Mucosa of rectum (tissue), 2 donors: ENCODE results near the gene AGO3.
"Not testable (repeated sequence)": the region's sequence is repeated elsewhere in the genome, so short reads cannot be mapped to it uniquely, and the experiment has no call there.

Experiments
- H3K27ac ChIP-seq, 2 donors: one replicate each; pipeline ENCODE4 v1.7.0; 2013; ENCODE audit warnings: inconsistent platforms in 2 of 2, low read depth in 2 of 2, low read length in 2 of 2
- H3K27me3 ChIP-seq, 2 donors: one replicate each; pipeline ENCODE4 v1.7.0; 2013; ENCODE audit warnings: low read length in 2 of 2; ENCODE audit not compliant: control insufficient read depth in 2 of 2, insufficient read depth in 2 of 2
- H3K36me3 ChIP-seq, 2 donors: one replicate each; pipeline ENCODE4 v1.7.0; 2013; ENCODE audit warnings: low read length in 2 of 2; ENCODE audit not compliant: control insufficient read depth in 2 of 2, insufficient read depth in 2 of 2
- H3K4me1 ChIP-seq, 2 donors: one replicate each; pipeline ENCODE4 v1.7.0; 2013; ENCODE audit warnings: low read length in 2 of 2, mild to moderate bottlenecking in 1 of 2; ENCODE audit not compliant: control insufficient read depth in 2 of 2, insufficient read depth in 2 of 2
- H3K4me3 ChIP-seq, 2 donors: one replicate each; pipeline ENCODE4 v1.7.0; 2013; ENCODE audit warnings: low read length in 2 of 2
- H3K9ac ChIP-seq, 2 donors: one replicate each; pipeline ENCODE4 v1.7.0; 2013; ENCODE audit warnings: low read length in 2 of 2, low read depth in 1 of 2, mild to moderate bottlenecking in 1 of 2
- H3K9me3 ChIP-seq, 2 donors: one replicate each; pipeline ENCODE4 v1.7.0; 2013; ENCODE audit warnings: low read length in 2 of 2; ENCODE audit not compliant: control insufficient read depth in 2 of 2
- donor health status: healthy.
- donor health status: Normal muscosa, but diverticular disease.

AGO3 gene

DNA sequence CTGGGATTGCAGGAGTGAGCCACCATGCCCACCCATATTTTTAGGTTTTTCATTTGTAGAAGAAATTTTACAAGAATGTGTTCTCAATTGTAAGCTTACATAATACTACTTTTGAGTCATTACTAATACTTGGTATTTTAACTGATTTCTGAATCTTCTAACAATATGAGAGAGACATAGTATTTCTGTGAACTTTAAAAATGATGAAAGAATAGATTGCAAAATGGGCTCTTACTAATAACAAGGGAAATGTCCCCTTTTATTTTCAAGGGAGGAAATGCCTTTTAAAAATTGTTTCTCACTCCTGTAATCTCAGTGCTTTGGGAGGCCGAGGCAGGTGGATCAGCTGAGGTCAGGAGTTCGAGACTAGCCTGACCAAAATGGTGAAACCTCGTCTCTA is 5.9 kb downstream of the AGO3 start:
- Histone ChIP-seq H3K4me3 (no peak overlapping the region), H3K27ac (no peak overlapping the region), H3K27me3 (no peaks in the 10 kb centered on the region), H3K9me3 (no peaks in the 10 kb centered on the region), H3K9ac (no peak overlapping the region), H3K4me1 (peaks cover 3 to 4% of the 10 kb centered on the region in 2 donors), H3K36me3 (no peaks in the 10 kb centered on the region)

DNA sequence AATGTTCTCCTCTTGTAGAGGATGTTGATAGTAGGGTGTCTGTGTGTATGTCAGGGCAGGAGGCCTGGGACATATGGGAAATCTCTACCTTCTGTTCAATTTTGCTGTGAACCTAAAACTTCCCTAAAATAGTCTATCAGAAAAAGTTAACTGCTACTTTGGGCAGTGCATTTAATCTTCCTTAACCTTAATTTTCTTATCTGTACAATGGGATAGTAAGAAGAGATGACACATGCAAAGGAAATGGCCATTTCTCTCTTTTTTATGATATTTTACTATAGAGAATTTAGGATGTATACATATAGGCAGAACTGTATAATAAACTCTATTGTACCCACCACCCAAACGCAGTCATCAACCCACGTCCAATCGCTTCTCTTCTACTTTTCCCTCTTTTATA is 8.6 kb downstream of the AGO3 start:
- Histone ChIP-seq H3K36me3 (no peaks in the 10 kb centered on the region), H3K27me3 (no peaks in the 10 kb centered on the region), H3K4me3 (no peak overlapping the region), H3K4me1 (no peaks in the 10 kb centered on the region), H3K9me3 (no peaks in the 10 kb centered on the region), H3K9ac (no peak overlapping the region), H3K27ac (no peak overlapping the region)

DNA sequence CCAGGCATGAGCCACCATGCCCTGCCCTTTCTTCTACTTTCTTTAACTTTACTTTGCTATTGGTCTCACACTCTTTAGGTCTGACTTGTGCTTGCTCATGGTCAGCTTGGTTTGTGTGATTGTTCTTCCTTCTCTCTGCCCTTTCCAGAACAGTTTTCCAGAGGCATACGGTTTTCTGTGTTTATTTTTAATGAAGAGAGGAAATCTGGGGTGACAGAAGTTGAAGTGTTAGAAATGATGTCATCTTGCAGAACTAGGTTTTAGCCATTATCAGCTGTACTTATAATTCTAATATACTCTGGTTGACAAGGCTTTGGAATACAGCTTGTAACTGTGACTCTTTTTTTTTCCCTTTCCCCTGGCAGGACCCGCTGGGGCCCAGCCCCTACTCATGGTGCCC is 14.4 kb downstream of the AGO3 start:
- H3K36me3 ChIP-seq: peaks cover 0 to 3% of the 10 kb centered on the region in 2 donors
- H3K27ac ChIP-seq: no peak overlapping the region

DNA sequence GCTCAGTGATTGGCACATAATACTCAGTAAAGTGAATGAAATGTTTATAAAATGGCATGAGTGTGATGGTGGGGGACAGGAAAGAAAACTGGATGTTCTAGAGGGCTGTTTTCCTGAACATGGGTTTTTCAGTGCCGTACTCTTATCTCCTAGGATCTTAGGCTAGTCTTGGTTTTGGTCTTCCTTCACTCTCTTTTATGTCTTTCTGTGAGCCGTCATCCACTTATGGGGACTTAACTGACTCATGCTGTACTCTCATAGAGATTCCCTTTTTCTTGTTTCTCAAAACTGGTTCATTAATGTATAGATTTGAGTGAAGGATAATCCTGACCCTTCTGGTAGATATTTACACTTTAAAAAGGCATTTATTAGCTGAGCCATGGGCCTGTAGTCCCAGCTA is 16.6 kb downstream of the AGO3 start:
- peaks cover 0 to 3% of the 10 kb centered on the region in 2 donors for H3K36me3 ChIP-seq

More for the DNA sequence above, 14.4 kb downstream of the AGO3 start:
- Histone ChIP-seq H3K4me1 (no peaks in the 10 kb centered on the region), H3K27me3 (no peaks in the 10 kb centered on the region), H3K9me3 (no peaks in the 10 kb centered on the region), H3K4me3 (no peak overlapping the region), H3K9ac (no peak overlapping the region)

DNA sequence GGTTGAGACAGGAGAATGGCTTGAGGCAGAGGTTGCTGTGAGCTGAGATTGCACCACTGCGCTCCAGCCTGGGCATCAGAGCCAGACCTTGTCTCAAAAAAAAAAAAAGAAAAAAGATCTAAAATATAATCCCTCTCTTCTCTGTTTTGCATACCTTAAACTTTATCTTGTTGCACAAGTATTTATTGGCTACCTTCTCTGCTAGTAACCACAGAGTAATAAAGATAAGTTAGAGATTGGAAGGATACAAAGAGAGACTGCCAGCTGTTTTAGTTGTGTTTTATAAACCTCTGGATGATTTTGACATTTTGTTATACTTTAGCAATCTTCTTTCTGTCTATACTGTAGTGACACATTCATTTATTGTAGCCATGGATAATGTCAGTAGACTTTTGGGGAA is 27.7 kb downstream of the AGO3 start:
- H3K4me3 ChIP-seq: no peak overlapping the region
- H3K27ac ChIP-seq: no peak overlapping the region
- no peaks in the 10 kb centered on the region for H3K4me1 ChIP-seq
- no peaks in the 10 kb centered on the region for H3K36me3 ChIP-seq
- H3K27me3 ChIP-seq: no peaks in the 10 kb centered on the region
- H3K9me3 ChIP-seq: no peaks in the 10 kb centered on the region
- no peak overlapping the region for H3K9ac ChIP-seq

More for the DNA sequence above, 16.6 kb downstream of the AGO3 start:
- H3K4me3 ChIP-seq: no peak overlapping the region
- H3K9me3 ChIP-seq: no peaks in the 10 kb centered on the region
- no peak overlapping the region for H3K27ac ChIP-seq
- no peak overlapping the region for H3K9ac ChIP-seq
- no peaks in the 10 kb centered on the region for H3K4me1 ChIP-seq
- H3K27me3 ChIP-seq: no peaks in the 10 kb centered on the region

DNA sequence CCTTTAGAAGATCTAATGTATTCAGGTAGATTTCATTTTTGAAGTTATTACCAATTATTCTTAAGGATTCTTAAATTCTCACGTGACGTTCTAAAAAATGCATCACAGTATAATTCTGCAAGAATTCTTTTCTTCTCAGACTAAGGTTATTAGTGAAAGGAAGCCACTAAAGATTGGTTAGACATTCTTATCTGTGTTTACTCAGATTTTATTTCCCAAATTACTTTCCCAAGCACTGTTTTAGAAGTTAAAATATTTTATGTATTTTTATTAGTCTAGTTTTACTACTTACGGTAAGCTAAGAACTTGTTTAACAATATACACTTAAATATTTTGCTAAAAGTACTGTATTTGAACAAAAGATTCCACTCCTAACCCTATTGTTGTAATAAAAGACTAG is 28.4 kb downstream of the AGO3 start:
- H3K36me3 ChIP-seq: no peaks in the 10 kb centered on the region

DNA sequence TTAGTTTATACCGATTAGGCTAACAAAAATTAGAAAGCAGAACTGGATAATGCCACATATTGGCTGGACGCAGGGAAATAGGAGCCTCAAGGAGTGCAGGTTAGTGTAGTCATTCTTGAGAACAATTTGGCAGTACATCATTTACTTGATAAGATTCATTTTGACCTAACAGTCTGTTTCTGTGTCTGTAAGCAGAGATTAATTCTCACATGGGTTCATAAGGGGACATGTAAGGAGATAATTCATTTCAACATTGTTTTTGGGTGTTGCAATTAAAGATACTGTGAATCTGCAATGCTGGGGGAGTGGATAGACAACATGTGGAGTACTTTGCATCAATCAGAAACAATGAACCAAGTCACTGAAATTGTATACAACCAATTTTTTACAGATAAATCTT is 32.0 kb downstream of the AGO3 start:
- H3K9me3 ChIP-seq: no peaks in the 10 kb centered on the region
- no peak overlapping the region for H3K27ac ChIP-seq
- H3K4me3 ChIP-seq: no peak overlapping the region
- H3K27me3 ChIP-seq: no peaks in the 10 kb centered on the region
- H3K4me1 ChIP-seq: no peaks in the 10 kb centered on the region
- peaks cover 0 to 2% of the 10 kb centered on the region in 2 donors for H3K36me3 ChIP-seq
- no peak overlapping the region for H3K9ac ChIP-seq

More for the DNA sequence above, 28.4 kb downstream of the AGO3 start:
- Histone ChIP-seq H3K27ac (no peak overlapping the region), H3K27me3 (no peaks in the 10 kb centered on the region), H3K4me1 (no peaks in the 10 kb centered on the region), H3K9ac (no peak overlapping the region), H3K9me3 (no peaks in the 10 kb centered on the region), H3K4me3 (no peak overlapping the region)

DNA sequence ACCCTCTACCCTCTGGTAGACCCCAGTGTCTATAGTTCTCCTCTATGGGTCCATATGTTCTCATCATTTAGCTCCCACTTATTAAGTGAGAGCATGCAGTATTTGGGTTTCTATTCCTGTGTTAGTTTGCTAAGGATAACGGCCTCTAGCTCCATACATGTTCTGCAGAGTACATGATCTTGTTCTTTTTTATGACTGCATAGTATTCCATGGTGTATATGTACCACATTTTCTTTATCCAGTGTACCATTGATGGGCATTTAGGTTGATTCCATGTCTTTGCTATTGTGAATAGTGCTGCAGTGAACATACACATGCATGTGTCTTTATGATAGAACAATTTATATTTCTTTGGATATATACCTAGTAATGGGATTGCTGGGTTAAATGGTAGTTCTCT is 33.4 kb downstream of the AGO3 start:
- not testable (repeated sequence) for H3K4me3 ChIP-seq, H3K9ac ChIP-seq, H3K27me3 ChIP-seq, H3K36me3 ChIP-seq, H3K4me1 ChIP-seq, H3K9me3 ChIP-seq, H3K27ac ChIP-seq

DNA sequence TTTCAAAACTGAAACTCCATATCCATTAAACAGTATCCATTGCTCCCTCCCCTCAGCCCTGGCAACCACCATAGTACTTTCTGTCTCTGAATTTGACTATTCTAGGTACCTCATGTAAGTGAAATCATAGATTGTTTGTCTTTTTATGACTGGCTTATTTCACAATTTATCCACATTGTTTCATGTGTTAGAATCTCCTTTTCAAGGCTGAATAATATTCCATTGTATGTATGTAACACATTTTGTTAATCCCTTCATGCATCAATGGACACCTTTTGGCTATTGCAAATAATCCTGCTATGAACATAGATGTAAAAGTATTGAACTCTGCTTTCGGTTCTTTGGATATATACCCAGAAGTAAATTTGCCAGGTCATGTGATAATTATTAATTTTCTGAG is 37.5 kb downstream of the AGO3 start:
- Histone ChIP-seq H3K36me3 (peaks cover 7 to 15% of the 10 kb centered on the region in 2 donors), H3K27me3 (no peaks in the 10 kb centered on the region), H3K27ac (no peak overlapping the region), H3K4me1 (no peaks in the 10 kb centered on the region), H3K4me3 (no peak overlapping the region), H3K9ac (no peak overlapping the region), H3K9me3 (no peaks in the 10 kb centered on the region)

DNA sequence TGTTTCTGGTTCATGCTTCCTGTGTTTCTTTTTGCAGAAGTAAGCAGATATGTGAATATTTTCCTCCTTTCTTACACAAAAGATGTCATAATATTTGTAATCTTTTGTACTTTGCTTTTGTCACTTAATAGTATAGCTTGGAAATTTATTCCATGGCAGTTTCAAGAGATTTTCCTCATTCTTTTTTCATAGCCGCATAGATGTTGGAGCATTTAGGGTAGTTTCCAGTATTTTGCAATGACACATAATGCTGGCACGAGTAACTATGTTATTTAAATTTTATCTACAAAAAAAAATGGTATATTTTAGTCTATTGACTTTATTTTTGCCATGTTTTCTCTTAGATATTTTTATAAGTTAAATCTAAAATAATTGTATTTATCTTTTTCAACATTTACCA is 40.7 kb downstream of the AGO3 start:
- no peaks in the 10 kb centered on the region for H3K27me3 ChIP-seq
- no peak overlapping the region for H3K4me3 ChIP-seq
- no peaks in the 10 kb centered on the region for H3K9me3 ChIP-seq
- H3K36me3 ChIP-seq: peaks cover 7 to 22% of the 10 kb centered on the region in 2 donors
- no peak overlapping the region for H3K9ac ChIP-seq
- no peaks in the 10 kb centered on the region for H3K4me1 ChIP-seq
- H3K27ac ChIP-seq: no peak overlapping the region

DNA sequence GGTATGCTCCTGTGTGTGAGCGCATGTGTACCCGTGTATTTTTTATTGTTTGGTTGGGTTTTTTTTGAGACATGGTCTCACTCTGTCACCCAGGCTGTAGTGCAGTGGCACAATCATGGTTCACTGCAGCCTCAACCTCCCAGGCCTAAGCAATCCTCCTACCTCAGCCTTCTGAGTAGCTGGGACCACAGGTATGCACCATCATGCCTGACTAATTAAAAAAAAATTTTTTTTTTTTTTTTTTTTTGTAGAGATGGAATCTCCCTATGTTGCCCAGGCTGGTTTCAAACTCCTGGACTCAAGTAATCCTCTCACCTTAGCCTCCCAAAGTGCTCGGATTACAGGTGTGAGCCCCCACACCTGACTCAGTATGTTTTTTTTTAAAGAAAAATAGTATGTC is 41.7 kb downstream of the AGO3 start:
- not testable (repeated sequence) for H3K4me3 ChIP-seq, H3K9me3 ChIP-seq, H3K27ac ChIP-seq, H3K9ac ChIP-seq, H3K27me3 ChIP-seq, H3K4me1 ChIP-seq
- peaks cover 7 to 22% of the 10 kb centered on the region in 2 donors for H3K36me3 ChIP-seq
